Brain microvascular endothelial cell (primary cell): ENCODE results near the gene CHMP4A.

Experiments
- DNase-seq: peaks from one replicate; pipeline ENCODE4 v3.0.0-alpha.2; 2020
- H3K27ac ChIP-seq: fragments of 250-450 bp; sonication (Bioruptor Pico); 2 replicates; pipeline ENCODE4 v1.5.1; 2020; ENCODE audit warnings: mild to moderate bottlenecking, moderate library complexity
- H3K27me3 ChIP-seq: fragments of 250-450 bp; sonication (Bioruptor Pico); replicated peaks from 2 replicates; pipeline ENCODE4 v1.5.1; 2020; ENCODE audit warnings: mild to moderate bottlenecking
- H3K36me3 ChIP-seq: fragments of 250-450 bp; sonication (Bioruptor Pico); replicated peaks from 2 replicates; pipeline ENCODE4 v1.5.1; 2020; ENCODE audit warnings: mild to moderate bottlenecking
- H3K4me3 ChIP-seq: 2 replicates; pipeline ENCODE4 v1.5.1; 2011; ENCODE audit warnings: low read depth, mild to moderate bottlenecking, control low read depth, low read length, moderate library complexity
- CTCF ChIP-seq: IDR thresholded peaks from 2 replicates; pipeline ENCODE4 v1.5.1; 2011; ENCODE audit warnings: low read depth, mild to moderate bottlenecking, moderate library complexity, low read length, control low read depth, inconsistent platforms; ENCODE audit errors: missing control alignments
- in situ Hi-C: cut with HindIII; loops from 2 replicates; pipeline ENCODE4 v1.10.0; 2017; ENCODE audit warnings: low sequenced_read_pairs, low pct_ligation_motif_present

The CHMP4A gene

GRCh38 chr14:24259282-24260025 is 46.2 kb upstream of the CHMP4A start:
- Histone ChIP-seq H3K27me3 (no peaks in the 10 kb centered on the region), H3K4me3 (no peak overlapping the region), H3K36me3 (no peaks in the 10 kb centered on the region), H3K27ac (no peak overlapping the region)
- in situ Hi-C loops: no loop called here
- no peak for DNase-seq
- TF ChIP-seq CTCF: no peak

GRCh38 chr14:24258548-24259265 is 45.4 kb upstream of the CHMP4A start:
- in situ Hi-C loops: no loop called here
- no peak for DNase-seq
- Histone ChIP-seq H3K4me3 (no peak overlapping the region), H3K27ac (no peak overlapping the region), H3K27me3 (no peaks in the 10 kb centered on the region), H3K36me3 (no peaks in the 10 kb centered on the region)
- TF ChIP-seq CTCF: no peak

GRCh38 chr14:24258119-24258518 is 44.8 kb upstream of the CHMP4A start:
- no peak for DNase-seq
- H3K36me3 ChIP-seq: no peaks in the 10 kb centered on the region
- no peak overlapping the region for H3K27ac ChIP-seq
- TF ChIP-seq CTCF: no peak
- in situ Hi-C loops: no loop called here
- no peaks in the 10 kb centered on the region for H3K27me3 ChIP-seq
- no peak overlapping the region for H3K4me3 ChIP-seq

- no peaks in the 10 kb centered on the region for H3K36me3 ChIP-seq
- no peak for TF ChIP-seq CTCF
- no peak overlapping the region for H3K4me3 ChIP-seq
- no peaks in the 10 kb centered on the region for H3K27me3 ChIP-seq
- H3K27ac ChIP-seq: no peak overlapping the region
- DNase-seq: no peak
- in situ Hi-C loops: no loop called here
Measured at GRCh38 chr14:24256960-24257359, 43.7 kb upstream of the CHMP4A start.

- no peak for TF ChIP-seq CTCF
- H3K27ac ChIP-seq: no peak overlapping the region
- H3K27me3 ChIP-seq: no peaks in the 10 kb centered on the region
- no peaks in the 10 kb centered on the region for H3K36me3 ChIP-seq
- in situ Hi-C loops: no loop called here
- H3K4me3 ChIP-seq: no peak overlapping the region
- DNase-seq: no peak
Measured at GRCh38 chr14:24255931-24256711, 42.8 kb upstream of the CHMP4A start.
